IPS-15b (cell line): ENCODE results near the gene DNM3.

Source experiments
- H3K27me3 ChIP-seq: one replicate; pipeline ENCODE4 v1.6.1; 2013; ENCODE audit warnings: low read length; ENCODE audit not compliant: control insufficient read depth, insufficient read depth
- H3K36me3 ChIP-seq: one replicate; pipeline ENCODE4 v1.6.1; 2013; ENCODE audit warnings: low read length; ENCODE audit not compliant: control insufficient read depth, insufficient read depth
- H3K4me1 ChIP-seq: one replicate; pipeline ENCODE4 v1.6.1; 2013; ENCODE audit warnings: mild to moderate bottlenecking, low read length; ENCODE audit not compliant: control insufficient read depth, insufficient read depth
- H3K4me3 ChIP-seq: one replicate; pipeline ENCODE4 v1.5.1; 2013; ENCODE audit warnings: low read depth, low read length
- H3K9ac ChIP-seq: one replicate; pipeline ENCODE4 v1.6.1; 2013; ENCODE audit warnings: low read depth, mild to moderate bottlenecking, low read length
- H3K9me3 ChIP-seq: one replicate; pipeline ENCODE4 v1.6.1; 2013; ENCODE audit warnings: mild to moderate bottlenecking, low read length; ENCODE audit not compliant: control insufficient read depth, insufficient read depth

DNM3 gene

DNA sequence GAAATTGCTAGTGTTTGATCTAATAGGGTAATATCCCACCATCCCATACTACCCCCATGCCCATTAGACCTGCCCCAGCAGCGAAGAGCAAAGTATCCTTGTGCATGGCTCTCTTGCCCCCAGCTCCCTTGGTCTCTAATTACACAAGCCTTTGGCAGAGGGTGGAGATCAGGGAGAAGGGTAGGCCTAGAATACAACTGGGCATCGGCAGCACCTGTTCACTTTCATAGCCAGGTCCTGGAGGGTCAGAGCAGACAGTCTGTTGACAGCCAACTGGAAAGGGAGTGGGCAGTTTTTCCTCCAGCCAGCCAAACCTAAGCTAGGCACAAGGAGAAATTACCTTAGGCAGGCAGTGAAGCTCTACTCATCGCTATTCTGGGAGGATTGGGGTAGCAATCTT lies 605.2 kb downstream of the DNM3 start:
- Histone ChIP-seq H3K4me1 (peaks cover 4% of the 10 kb centered on the region), H3K36me3 (peaks cover 3% of the 10 kb centered on the region), H3K9ac (no peak overlapping the region), H3K27me3 (no peaks in the 10 kb centered on the region), H3K4me3 (no peak overlapping the region), H3K9me3 (no peaks in the 10 kb centered on the region)

DNA sequence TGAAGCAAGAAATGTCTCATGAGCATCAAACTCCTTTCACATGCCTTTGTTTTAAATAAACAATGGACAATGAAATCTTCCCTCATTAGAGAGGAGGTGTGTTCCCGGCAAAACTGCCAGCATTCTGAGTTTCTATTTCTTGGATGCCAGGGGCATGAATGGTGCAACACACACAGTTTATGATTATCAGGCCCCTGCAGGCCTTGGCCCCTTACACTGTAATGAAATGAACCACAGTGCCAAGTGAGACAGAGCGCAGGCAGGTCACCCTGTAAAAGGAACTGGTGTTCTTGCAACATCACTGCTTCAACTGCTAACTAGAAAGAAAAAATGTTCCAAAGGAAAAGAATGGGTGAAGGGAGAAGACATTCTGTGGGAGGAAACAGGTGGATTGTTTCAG lies 606.3 kb downstream of the DNM3 start:
- no peaks in the 10 kb centered on the region for H3K36me3 ChIP-seq
- no peak overlapping the region for H3K9ac ChIP-seq
- no peaks in the 10 kb centered on the region for H3K9me3 ChIP-seq
- no peak overlapping the region for H3K4me3 ChIP-seq
- peaks cover 4% of the 10 kb centered on the region for H3K4me1 ChIP-seq
- H3K27me3 ChIP-seq: no peaks in the 10 kb centered on the region

DNA sequence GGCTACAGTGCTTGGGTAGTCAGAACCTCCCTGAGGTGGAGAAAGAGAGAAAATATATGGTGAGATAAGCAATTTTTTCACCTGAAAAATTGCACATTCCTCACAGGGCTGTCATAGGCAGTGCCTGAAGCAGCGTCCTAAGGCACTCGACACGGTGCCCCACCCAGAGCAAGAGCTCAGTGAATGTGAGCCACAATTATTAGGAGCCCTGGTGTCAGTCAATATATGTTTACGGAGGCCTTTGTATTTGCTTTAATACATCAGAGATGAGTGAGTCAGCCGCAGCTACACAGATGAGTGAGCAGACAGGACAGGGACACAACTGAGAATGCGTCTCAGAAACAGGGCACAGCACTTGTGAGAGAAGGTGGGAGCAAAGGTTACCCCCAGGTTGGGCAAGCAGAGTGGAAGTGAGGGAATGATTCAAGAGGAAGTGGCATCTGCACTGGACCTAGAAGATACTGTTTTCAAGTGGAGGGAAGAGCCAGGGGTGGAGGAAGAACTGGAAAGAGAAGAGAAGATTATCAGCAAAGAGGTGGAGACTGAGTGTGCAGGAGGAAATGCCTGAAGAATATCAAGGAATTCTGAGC lies 607.8 kb downstream of the DNM3 start:
- Histone ChIP-seq H3K9ac (no peak overlapping the region), H3K9me3 (no peaks in the 10 kb centered on the region), H3K4me1 (no peaks in the 10 kb centered on the region), H3K4me3 (no peak overlapping the region), H3K36me3 (no peaks in the 10 kb centered on the region), H3K27me3 (no peaks in the 10 kb centered on the region)

DNA sequence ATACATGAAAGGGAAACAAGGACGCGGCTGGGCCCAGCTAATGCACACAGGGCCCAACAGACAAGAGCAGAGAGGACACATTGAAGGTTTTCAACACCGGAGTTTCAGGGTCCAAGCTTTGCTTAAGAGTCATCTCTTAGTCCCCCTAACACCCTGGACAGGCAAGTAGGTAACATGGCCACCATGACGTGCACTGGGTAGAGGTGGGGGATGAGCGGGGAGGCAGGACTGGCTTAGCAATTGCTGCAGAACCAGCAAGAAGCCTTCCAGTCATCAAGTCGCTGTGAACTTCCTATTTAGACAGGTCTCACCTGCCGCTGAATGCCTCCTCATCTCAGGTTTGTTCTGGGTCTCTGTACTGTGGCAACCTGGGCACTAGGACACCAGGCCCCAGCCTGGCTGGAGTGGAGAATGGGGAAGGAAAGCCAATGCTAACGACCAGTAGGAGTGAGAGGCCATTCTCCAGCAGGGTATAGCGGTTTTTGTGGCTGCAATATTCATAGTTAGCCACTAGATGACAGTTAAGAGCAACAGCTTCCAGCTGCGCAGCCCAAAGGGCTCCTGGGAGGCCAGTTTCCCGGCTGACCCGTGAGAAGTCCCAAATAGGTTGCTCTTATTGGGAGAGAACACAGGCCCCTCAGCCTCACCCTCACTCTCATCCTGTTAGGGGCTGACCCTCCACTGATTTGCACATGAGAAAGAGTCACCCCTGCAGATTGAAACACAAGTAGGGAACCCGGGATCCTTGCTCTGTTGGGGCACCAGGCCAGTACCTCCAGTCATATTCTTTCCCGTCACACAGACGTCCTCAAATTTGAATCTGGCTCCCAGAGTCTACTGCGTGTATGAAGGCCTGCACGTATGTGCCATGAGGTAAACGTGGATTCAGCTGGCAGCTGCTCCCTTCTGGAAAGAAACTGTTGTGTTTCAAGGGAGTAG lies 608.6 kb downstream of the DNM3 start:
- Histone ChIP-seq H3K4me3 (no peak overlapping the region), H3K9ac (no peak overlapping the region), H3K27me3 (no peaks in the 10 kb centered on the region), H3K9me3 (no peaks in the 10 kb centered on the region), H3K4me1 (no peaks in the 10 kb centered on the region), H3K36me3 (no peaks in the 10 kb centered on the region)

DNA sequence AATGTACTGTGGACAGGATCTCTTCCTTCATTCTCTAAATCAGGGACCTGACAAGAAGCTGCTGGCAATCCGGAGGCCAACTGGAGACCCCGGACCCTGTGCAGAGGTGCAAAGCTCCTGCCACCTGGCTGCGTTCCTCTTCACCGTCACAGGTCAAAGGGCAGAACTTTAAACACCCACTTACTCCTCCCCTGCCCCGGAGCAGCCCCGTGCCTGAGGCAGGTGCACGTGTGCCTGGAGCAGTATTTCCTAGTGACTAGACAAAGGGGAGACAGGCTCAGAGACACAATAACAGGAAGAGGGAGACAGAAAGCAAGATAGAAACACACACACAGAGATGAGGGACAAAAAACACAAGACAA lies 609.2 kb downstream of the DNM3 start:
- H3K9me3 ChIP-seq: no peaks in the 10 kb centered on the region
- no peak overlapping the region for H3K4me3 ChIP-seq
- H3K36me3 ChIP-seq: no peaks in the 10 kb centered on the region
- H3K9ac ChIP-seq: no peak overlapping the region
- no peaks in the 10 kb centered on the region for H3K4me1 ChIP-seq
- no peaks in the 10 kb centered on the region for H3K27me3 ChIP-seq

DNA sequence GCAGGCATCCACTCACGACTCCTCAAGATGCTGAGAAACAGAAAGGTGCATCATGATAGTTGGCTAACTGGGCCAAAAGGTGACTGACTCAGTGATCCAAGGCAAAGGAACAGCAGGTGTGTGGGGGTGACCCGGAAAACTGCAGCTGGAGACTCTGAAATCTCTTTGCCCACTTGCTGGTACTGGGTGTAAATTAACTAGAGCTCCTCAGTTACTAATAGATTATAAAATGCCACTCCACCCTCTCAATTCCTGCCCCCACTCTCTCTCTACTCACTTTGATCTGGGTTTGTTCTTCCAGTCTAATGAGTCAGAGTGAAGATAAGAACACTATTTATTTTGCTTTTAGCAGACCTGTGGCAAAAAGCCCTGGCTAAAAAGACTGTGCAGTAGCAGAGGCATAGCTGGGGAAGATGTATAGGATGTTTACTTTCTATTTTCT lies 609.7 kb downstream of the DNM3 start:
- Histone ChIP-seq H3K4me1 (no peaks in the 10 kb centered on the region), H3K36me3 (no peaks in the 10 kb centered on the region), H3K9me3 (no peaks in the 10 kb centered on the region), H3K4me3 (no peak overlapping the region), H3K27me3 (no peaks in the 10 kb centered on the region), H3K9ac (no peak overlapping the region)

DNA sequence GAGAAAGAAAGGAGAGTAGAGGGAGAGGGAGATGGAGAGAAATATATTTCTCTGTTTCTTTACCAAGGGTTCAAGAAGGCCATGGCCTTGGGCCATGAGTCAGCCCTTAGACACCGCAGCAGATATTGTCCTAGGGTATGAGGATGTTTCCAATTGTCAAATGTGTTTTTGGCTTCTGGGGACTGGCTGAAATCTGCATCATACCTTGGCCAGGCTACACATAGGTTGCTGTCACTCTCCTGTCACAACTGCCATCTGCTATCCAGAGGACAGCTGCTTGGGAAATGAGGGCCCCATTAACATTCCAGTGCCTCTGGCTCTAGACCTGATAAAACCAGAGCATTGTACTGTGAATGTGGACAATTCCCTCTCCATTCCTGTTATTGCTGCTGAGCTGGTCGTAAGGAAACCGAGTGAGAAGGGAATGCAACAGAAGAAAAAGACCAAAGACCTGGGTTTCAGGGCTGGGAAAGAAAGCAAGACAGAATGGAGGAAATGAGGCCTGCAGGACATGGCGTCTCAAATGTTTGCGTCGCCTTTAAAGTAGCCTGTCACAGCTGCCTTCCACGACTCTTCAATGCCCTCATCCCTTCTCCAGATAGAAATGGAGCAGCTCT lies 611.3 kb downstream of the DNM3 start:
- no peaks in the 10 kb centered on the region for H3K4me1 ChIP-seq
- no peaks in the 10 kb centered on the region for H3K27me3 ChIP-seq
- H3K36me3 ChIP-seq: no peaks in the 10 kb centered on the region
- no peak overlapping the region for H3K4me3 ChIP-seq
- H3K9me3 ChIP-seq: no peaks in the 10 kb centered on the region
- no peak overlapping the region for H3K9ac ChIP-seq

DNA sequence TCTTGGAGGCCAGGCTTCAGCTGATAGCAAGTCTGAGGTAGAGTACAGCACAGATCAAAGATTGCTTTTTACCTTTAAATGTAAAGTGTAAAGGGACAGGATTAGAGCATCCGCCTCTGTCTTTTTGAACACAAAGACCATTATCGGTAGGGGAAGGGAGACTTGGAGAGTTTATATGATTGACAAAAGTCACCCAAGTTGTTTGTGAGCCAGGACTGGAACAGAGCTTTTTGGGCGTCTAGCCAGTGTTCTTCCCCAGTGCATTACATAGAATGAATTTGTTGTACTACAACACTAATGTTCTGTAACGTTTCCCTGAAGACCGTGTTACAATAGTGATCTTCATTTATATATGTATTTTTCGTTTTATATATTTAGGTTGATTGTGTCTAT lies 611.9 kb downstream of the DNM3 start:
- Histone ChIP-seq H3K9me3 (no peaks in the 10 kb centered on the region), H3K4me1 (no peaks in the 10 kb centered on the region), H3K36me3 (no peaks in the 10 kb centered on the region), H3K27me3 (no peaks in the 10 kb centered on the region), H3K4me3 (no peak overlapping the region), H3K9ac (no peak overlapping the region)

DNA sequence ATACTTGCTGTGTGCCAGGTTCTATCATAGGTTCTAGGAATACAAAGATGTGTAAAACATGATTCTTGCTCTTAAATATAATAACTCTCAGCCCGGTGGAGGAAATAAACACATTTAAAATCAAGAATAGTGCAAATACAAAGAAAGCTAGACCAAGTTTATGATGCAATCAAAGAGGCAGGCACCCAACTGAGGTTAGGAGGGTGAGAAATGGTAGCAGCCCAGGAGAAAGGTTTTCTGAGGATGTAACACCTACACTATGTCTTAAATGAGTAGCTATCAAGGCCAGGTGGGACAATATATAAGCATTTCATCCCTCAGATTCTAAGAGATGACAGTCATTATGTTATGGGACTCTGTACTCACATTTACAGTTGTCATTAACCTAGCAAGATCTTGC lies 612.3 kb downstream of the DNM3 start:
- Histone ChIP-seq H3K4me3 (no peak overlapping the region), H3K36me3 (no peaks in the 10 kb centered on the region), H3K27me3 (no peaks in the 10 kb centered on the region), H3K9me3 (no peaks in the 10 kb centered on the region), H3K9ac (no peak overlapping the region), H3K4me1 (no peaks in the 10 kb centered on the region)

DNA sequence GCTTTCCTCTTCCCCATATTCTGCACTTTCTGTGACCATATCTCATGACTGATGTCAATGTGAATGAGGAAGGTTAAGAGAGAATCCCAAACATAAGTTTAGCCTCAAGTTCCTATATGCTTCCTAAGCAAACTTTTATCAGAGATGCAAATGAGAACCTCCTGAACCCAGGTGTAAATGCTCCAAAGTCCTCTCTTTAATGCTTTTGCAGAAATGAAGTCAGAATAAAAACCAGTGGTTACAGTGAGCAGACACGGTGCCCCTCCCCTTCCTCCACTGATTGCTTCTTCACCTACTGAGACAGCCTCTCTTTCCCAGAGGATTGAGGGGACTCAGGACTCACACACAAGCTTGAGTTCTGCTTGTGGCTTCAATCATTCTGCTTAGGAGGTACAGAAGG lies 614.2 kb downstream of the DNM3 start:
- H3K9me3 ChIP-seq: no peaks in the 10 kb centered on the region
- H3K4me3 ChIP-seq: no peak overlapping the region
- no peaks in the 10 kb centered on the region for H3K36me3 ChIP-seq
- no peak overlapping the region for H3K9ac ChIP-seq
- H3K27me3 ChIP-seq: no peaks in the 10 kb centered on the region
- H3K4me1 ChIP-seq: no peaks in the 10 kb centered on the region

DNA sequence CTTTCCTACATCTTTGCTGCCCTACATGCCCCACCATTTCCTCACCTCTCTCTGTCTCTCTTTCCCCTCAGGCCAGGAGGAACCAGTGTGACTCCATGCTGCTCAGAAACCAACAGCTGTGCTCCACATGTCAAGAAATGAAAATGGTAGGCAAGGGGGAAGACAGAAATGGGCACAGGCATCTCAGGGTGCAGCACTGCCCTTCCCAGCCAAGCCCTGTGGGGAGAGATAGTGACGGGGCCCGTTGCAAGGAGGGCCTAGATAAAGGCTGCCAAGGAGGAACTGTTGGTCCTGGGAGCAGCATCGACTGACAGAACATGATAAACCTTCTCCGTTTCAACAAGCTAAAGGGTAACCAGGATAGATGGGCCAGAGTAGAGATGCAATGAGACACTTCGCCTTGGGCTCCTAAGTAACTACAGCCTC lies 615.1 kb downstream of the DNM3 start:
- Histone ChIP-seq H3K4me1 (no peaks in the 10 kb centered on the region), H3K36me3 (no peaks in the 10 kb centered on the region), H3K9ac (no peak overlapping the region), H3K9me3 (no peaks in the 10 kb centered on the region), H3K4me3 (no peak overlapping the region), H3K27me3 (no peaks in the 10 kb centered on the region)
